GM06990 (cell line): ENCODE measurements around the gene ZNF319.

Source experiments
- DNase-seq: peaks from one replicate; pipeline ENCODE4 v3.0.0-alpha.2; 2011; ENCODE audit not compliant: insufficient read length; ENCODE audit errors: extremely low read depth
- H3K27me3 ChIP-seq: replicated peaks from 2 replicates; pipeline ENCODE4 v1.6.0; 2011; ENCODE audit warnings: low read length; ENCODE audit not compliant: control insufficient read depth, insufficient read depth
- H3K36me3 ChIP-seq: 2 replicates; pipeline ENCODE4 v1.5.1; 2011; ENCODE audit warnings: low read length; ENCODE audit not compliant: control insufficient read depth, insufficient read depth
- H3K4me3 ChIP-seq: replicated peaks from 2 replicates; pipeline ENCODE4 v1.5.1; 2011; ENCODE audit warnings: low read depth, mild to moderate bottlenecking, control low read depth, low read length
- CTCF ChIP-seq: IDR thresholded peaks from 2 replicates; pipeline ENCODE4 v1.5.1; 2011; ENCODE audit warnings: low read length, control low read depth, mild to moderate bottlenecking, inconsistent platforms; ENCODE audit not compliant: insufficient read depth, poor library complexity, severe bottlenecking

Gene ZNF319

GRCh38 chr16:57962046-57962445 lies 38.4 kb downstream of the ZNF319 start:
- no peak for DNase-seq
- Histone ChIP-seq H3K4me3 (no peak overlapping the region), H3K36me3 (no peaks in the 10 kb centered on the region), H3K27me3 (no peaks in the 10 kb centered on the region)
- TF ChIP-seq CTCF: no peak

GRCh38 chr16:57961538-57961937 lies 38.9 kb downstream of the ZNF319 start:
- no peak overlapping the region for H3K4me3 ChIP-seq
- no peak for TF ChIP-seq CTCF
- H3K36me3 ChIP-seq: no peaks in the 10 kb centered on the region
- no peaks in the 10 kb centered on the region for H3K27me3 ChIP-seq
- DNase-seq: no peak

- H3K27me3 ChIP-seq: no peaks in the 10 kb centered on the region
- no peak for TF ChIP-seq CTCF
- no peak for DNase-seq
- no peak overlapping the region for H3K4me3 ChIP-seq
- no peaks in the 10 kb centered on the region for H3K36me3 ChIP-seq
Measured at GRCh38 chr16:57960826-57961472, 39.5 kb downstream of the ZNF319 start.

GRCh38 chr16:57960310-57960709 lies 40.2 kb downstream of the ZNF319 start:
- no peak for DNase-seq
- Histone ChIP-seq H3K27me3 (no peaks in the 10 kb centered on the region), H3K4me3 (no peak overlapping the region), H3K36me3 (no peaks in the 10 kb centered on the region)
- TF ChIP-seq CTCF: no peak

- no peak for DNase-seq
- no peak for TF ChIP-seq CTCF
- Histone ChIP-seq H3K36me3 (no peaks in the 10 kb centered on the region), H3K27me3 (no peaks in the 10 kb centered on the region), H3K4me3 (no peak overlapping the region)
Measured at GRCh38 chr16:57959804-57960203, 40.7 kb downstream of the ZNF319 start.

- H3K4me3 ChIP-seq: no peak overlapping the region
- DNase-seq: no peak
- H3K27me3 ChIP-seq: no peaks in the 10 kb centered on the region
- TF ChIP-seq CTCF: no peak
- H3K36me3 ChIP-seq: no peaks in the 10 kb centered on the region
Measured at GRCh38 chr16:57959121-57959520, 41.4 kb downstream of the ZNF319 start.
